Stimulated activated CD8-positive, alpha-beta memory T cell treated with anti-CD3 and anti-CD28 coated beads, Interleukin-4, amount 100 ng/mL, for 4 hours (primary cell): Measurements from ENCODE around the gene FCER2.
A peak's percentile ranks its signal among the peaks of the same experiment; 100 is the strongest.

ENCODE experiments used
- DNase-seq, 2 donors: peaks; one replicate each; pipeline ENCODE4 v3.0.0-alpha.2; 2020; ENCODE audit warnings: low read depth in 2 of 2, low spot score in 1 of 2

Gene FCER2

GRCh38 chr19:7701049-7701653, 780 bp downstream of the FCER2 start:
- no peak for DNase-seq

GRCh38 chr19:7699417-7700401, 2.2 kb downstream of the FCER2 start:
- no peak for DNase-seq

GRCh38 chr19:7699003-7699402, 2.9 kb downstream of the FCER2 start:
- no peak for DNase-seq

- no peak for DNase-seq
Observed at GRCh38 chr19:7698583-7698982, 3.3 kb downstream of the FCER2 start.

GRCh38 chr19:7697721-7698287, 4.1 kb downstream of the FCER2 start:
- DNase-seq = no peak

- no peak for DNase-seq
Observed at GRCh38 chr19:7694499-7694898, 7.4 kb downstream of the FCER2 start.

GRCh38 chr19:7692417-7693088, 9.4 kb downstream of the FCER2 start:
- DNase-seq = no peak

- no peak for DNase-seq
Observed at GRCh38 chr19:7691497-7691896, 10.4 kb downstream of the FCER2 start.

- no peak for DNase-seq
Observed at GRCh38 chr19:7690779-7691258, 11.1 kb downstream of the FCER2 start.

GRCh38 chr19:7689165-7689564, 12.8 kb downstream of the FCER2 start:
- no peak for DNase-seq

- DNase-seq = no peak
Observed at GRCh38 chr19:7687177-7687576, 14.8 kb downstream of the FCER2 start.

GRCh38 chr19:7685546-7686445, 16.1 kb downstream of the FCER2 start:
- DNase-seq = no peak

- no peak for DNase-seq
Observed at GRCh38 chr19:7682175-7682855, 19.6 kb downstream of the FCER2 start.

GRCh38 chr19:7681340-7682174, 20.4 kb downstream of the FCER2 start:
- peak; percentile 66 to 71 for DNase-seq

GRCh38 chr19:7680606-7681339, 21.2 kb downstream of the FCER2 start, which contains the start of gene TRAPPC5:
TRAPPC5 (plus strand) TSS chr19:7680833; CDS start chr19:7682254, 1,421 bp downstream.
- DNase-seq = peak; percentile 64 to 74

GRCh38 chr19:7679771-7680605, 21.9 kb downstream of the FCER2 start:
- no peak for DNase-seq
